ENCODE results near the gene FOXP1. TPM values are rescaled to one million over a fixed set of nuclear protein-coding genes. Genes with fewer than 3 reads are reported as not detected.

The FOXP1 gene
- total RNA-seq, 1 donor from 2014 or later, result 128 TPM

DNA sequence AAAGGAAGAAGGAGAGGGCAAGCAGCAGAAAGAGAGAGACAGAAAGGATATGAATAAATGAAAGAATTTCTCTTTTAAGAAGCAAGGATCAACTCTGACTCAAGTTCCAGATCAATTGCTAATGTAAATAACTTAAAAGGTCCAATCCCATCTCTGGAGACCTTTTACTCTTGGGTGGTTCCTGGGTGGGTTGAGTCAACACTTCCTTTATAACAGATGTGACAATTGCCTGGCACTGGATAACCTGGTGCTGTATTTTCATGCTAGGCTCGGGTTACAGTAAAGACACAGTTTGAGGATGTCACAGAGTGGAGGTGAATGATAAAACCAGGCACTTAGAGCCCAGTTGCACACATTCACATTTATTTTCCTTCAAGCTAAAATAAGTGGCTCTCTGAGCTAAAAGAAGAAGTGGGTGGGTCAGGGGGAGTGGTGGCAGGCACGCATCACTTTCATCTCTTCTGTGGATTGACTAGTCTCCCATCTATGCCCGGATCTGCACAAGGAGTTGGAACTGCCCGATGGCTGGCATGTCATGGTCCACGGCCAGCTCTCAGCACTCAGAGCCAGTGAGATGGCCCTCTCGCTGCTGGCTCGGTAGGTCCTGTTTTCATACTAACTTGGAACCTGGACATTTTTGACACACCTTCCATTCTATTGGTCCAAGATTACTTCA lies 465.8 kb downstream of the FOXP1 start:
- DNase-seq (ENCODE audit: extremely low spot score in 2 of 2), result no peak
- no peaks in the 10 kb centered on the region for H3K27me3 ChIP-seq
- peaks cover 17% of the 10 kb centered on the region for H3K4me1 ChIP-seq
- intact Hi-C loops (cut with DNase I), result no loop called here
- no peak for TF ChIP-seq CTCF (IDR thresholded peaks at IDR 0.05)
- TF ChIP-seq POLR2AphosphoS5 (IDR thresholded peaks at IDR 0.05; ENCODE audit: insufficient read depth in 1 of 2, low read depth in 1 of 2), result no peak
- TF ChIP-seq POLR2A (IDR thresholded peaks at IDR 0.05), result no peak
- no peak overlapping the region for H3K27ac ChIP-seq
- no peaks in the 10 kb centered on the region for H3K9me3 ChIP-seq
- H3K36me3 ChIP-seq, result no peaks in the 10 kb centered on the region
- H3K4me3 ChIP-seq, result no peak overlapping the region

- Histone ChIP-seq H3K4me1 (peaks cover 15% of the 10 kb centered on the region), H3K27me3 (no peaks in the 10 kb centered on the region), H3K4me3 (no peak overlapping the region), H3K9me3 (no peaks in the 10 kb centered on the region), H3K36me3 (peaks cover 0 to 13% of the 10 kb centered on the region in 2 donors), H3K27ac (no peak overlapping the region)
- TF ChIP-seq POLR2A (IDR thresholded peaks at IDR 0.05) (no peak), POLR2AphosphoS5 (IDR thresholded peaks at IDR 0.05; ENCODE audit: insufficient read depth in 1 of 2, low read depth in 1 of 2) (no peak), CTCF (IDR thresholded peaks at IDR 0.05) (no peak)
- intact Hi-C loops (cut with DNase I), result no loop called here
- no peak for DNase-seq (ENCODE audit: extremely low spot score in 2 of 2)
These were observed 468.9 kb downstream of the FOXP1 start for GRCh38 chr3:71114610-71115009.

GRCh38 chr3:71112576-71112975 lies 471.0 kb downstream of the FOXP1 start:
- peak overlapping the region; percentile 10 for H3K27ac ChIP-seq
- TF ChIP-seq CTCF (IDR thresholded peaks at IDR 0.05) (no peak), POLR2AphosphoS5 (IDR thresholded peaks at IDR 0.05; ENCODE audit: insufficient read depth in 1 of 2, low read depth in 1 of 2) (no peak), POLR2A (IDR thresholded peaks at IDR 0.05) (no peak)
- peaks cover 18% of the 10 kb centered on the region for H3K4me1 ChIP-seq
- peaks cover 0 to 13% of the 10 kb centered on the region in 2 donors for H3K36me3 ChIP-seq
- intact Hi-C loops (cut with DNase I), result no loop called here
- no peak for DNase-seq (ENCODE audit: extremely low spot score in 2 of 2)
- no peaks in the 10 kb centered on the region for H3K9me3 ChIP-seq
- no peak overlapping the region for H3K4me3 ChIP-seq
- no peaks in the 10 kb centered on the region for H3K27me3 ChIP-seq

DNA sequence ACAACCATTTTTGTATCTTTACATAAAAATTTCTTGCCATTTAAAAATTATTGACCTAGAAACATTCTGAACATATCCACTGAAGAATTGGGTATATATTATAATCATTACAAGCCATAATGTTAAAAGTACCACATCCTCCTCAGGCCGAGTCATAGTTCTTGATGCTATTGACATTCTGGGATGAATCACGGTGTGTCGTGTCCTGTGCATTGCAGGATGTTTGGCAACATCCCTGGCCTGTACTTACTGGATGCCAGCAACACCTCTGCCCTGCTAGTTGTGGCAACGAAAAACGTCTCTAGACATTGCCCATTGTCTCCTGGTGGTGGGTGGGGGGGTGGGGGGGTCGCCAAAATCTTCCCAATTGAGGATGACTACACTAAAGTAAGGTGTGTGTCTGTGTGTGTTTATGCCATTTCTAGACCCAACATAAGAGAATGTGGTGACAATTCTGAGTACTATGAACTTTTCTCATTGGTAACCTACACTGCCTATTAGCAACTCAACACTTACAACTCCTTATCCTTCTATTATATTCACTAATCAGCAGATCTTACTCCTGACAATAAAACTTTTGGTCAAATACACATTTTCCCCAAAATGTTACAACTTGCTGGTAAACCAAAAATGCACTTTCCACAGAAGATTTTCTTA lies 471.6 kb downstream of the FOXP1 start:
- H3K9me3 ChIP-seq, result no peaks in the 10 kb centered on the region
- peaks cover 24% of the 10 kb centered on the region for H3K4me1 ChIP-seq
- intact Hi-C loops (cut with DNase I), result no loop called here
- TF ChIP-seq POLR2AphosphoS5 (IDR thresholded peaks at IDR 0.05; ENCODE audit: insufficient read depth in 1 of 2, low read depth in 1 of 2) (no peak), POLR2A (IDR thresholded peaks at IDR 0.05) (no peak), CTCF (IDR thresholded peaks at IDR 0.05) (no peak)
- H3K27ac ChIP-seq, result peak overlapping the region; percentile 10
- peaks cover 0 to 13% of the 10 kb centered on the region in 2 donors for H3K36me3 ChIP-seq
- H3K4me3 ChIP-seq, result no peak overlapping the region
- H3K27me3 ChIP-seq, result no peaks in the 10 kb centered on the region
- no peak for DNase-seq (ENCODE audit: extremely low spot score in 2 of 2)
